Measurements from ENCODE around the gene GPR179. TPM values are rescaled to one million over a fixed set of nuclear protein-coding genes. Genes with fewer than 3 reads are reported as not detected.
A peak's percentile ranks its signal among the peaks of the same experiment; 100 is the strongest.

GPR179 gene
- total RNA-seq, 2 experiments from 2014 or later: 0.05 to 0.07 TPM

DNA sequence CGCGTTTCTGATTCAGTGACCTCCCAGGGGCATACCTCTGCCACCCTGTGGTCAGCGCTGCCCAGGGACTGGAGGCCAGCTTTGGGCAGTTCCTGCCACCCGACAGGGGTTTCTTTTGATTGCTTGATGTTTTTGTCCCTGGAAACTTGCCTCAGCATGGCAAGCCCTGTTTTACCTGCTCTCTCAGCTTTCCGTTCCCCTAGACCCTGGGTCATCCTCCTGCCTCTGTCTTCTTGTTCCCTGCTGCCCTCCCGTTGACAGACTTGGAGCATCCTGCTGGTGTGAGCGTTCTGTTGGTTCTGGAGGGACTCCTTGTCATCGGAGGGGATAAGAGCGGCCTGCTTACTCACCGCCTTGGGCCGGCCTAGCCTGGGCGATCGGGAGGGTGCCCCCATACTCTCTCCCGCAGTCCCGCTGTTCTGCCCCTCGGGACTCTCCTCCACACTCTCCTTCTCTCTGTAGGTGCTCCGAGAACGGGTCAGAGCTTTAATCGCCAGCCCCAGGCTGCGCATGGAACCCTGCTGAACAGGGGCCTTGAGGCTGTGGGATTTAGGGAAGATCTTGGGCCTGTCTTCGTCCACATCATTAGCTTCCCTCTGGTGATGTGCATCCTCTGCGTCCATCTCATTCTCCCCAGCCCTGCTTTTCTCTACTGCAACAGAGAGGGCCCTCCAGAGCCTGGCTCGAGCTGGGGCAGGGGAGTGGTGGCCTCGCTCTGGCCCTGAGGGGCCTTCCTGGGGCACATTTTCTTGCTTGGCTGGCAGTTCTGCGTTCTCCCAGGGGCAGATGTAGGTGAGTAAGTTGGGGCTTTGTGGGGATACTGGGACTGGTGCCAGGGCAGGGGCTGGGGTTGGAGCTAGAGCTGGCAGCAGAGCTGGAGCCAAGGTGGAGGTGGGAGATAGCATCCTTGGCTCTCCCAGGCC is 13.7 kb downstream of the GPR179 start:
- ChIA-PET POLR2A (no interaction called here), CTCF (interaction anchor here (0.6 to 1.0 kb wide), 3 partner anchors 10 to 19 kb away, joined by 3 read pairs; no protein-coding TSS in a partner anchor)
- Mint-ChIP-seq H3K4me3 (no peak overlapping the region), H3K9me3 (ENCODE audit: low read depth) (no peaks in the 10 kb centered on the region), H3K27me3 (peaks cover 4% of the 10 kb centered on the region), H3K27ac (no peak overlapping the region), H3K4me1 (peaks cover 8% of the 10 kb centered on the region), H3K36me3 (ENCODE audit: low read depth) (no peaks in the 10 kb centered on the region)
- ATAC-seq: no peak
- intact Hi-C loops (cut with DNase I, micrococcal nuclease): loop anchor here in 1 of 2 experiments (5.0 kb wide), 1 partner anchor 82 kb away; no protein-coding TSS in a partner anchor
- DNase-seq: no peak

DNA sequence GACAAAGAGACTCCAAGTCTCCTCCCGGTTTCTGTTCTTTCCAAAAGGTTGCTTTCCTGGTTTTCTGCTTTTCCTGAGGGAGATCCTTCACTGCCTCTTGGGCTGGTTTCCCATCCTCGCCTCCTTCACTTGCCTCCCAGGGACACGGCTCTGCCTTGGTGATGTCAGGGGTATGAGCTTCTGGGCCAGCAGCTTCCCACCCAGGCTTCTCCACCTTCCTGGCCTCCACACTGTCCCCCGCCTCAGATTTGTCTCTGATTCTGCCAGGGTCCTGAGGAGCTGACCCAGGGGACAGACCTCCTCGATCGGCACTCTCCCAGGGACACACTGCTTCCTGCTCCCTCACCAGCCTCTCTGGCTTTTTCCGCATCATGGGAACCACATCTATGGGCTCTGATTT is 14.5 kb downstream of the GPR179 start:
- Mint-ChIP-seq H3K27me3 (peaks cover 4% of the 10 kb centered on the region), H3K36me3 (ENCODE audit: low read depth) (no peaks in the 10 kb centered on the region), H3K27ac (no peak overlapping the region), H3K4me1 (peaks cover 11% of the 10 kb centered on the region), H3K9me3 (ENCODE audit: low read depth) (no peaks in the 10 kb centered on the region), H3K4me3 (no peak overlapping the region)
- CTCF ChIA-PET: interaction anchor here (0.7 to 1.0 kb wide), 3 partner anchors 9 to 160 kb away, joined by 3 to 4 read pairs (median 3); no protein-coding TSS in a partner anchor
- intact Hi-C loops (cut with DNase I, micrococcal nuclease): no loop called here
- POLR2A ChIA-PET: no interaction called here
- DNase-seq (no peak), ATAC-seq (no peak)

DNA sequence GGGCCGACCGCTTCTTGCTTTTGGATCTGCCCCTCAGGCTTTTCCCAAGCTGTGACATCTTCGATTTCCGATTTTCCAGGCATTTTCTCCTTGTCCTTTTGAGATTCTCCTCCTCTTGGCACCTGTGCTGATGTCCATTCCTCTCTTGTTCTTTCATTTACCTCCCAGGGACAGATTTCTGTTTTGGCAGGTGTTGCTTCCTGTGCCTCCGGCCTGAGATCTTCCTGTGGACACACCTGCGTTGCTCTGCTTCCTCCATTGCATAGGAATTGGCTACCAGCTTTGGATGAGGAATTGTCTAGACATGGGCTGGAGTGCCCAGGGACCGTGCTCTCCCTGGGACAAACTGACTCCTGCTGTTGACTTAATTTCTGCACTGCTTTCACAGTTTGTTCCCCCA is 15.1 kb downstream of the GPR179 start:
- POLR2A ChIA-PET: no interaction called here

DNA sequence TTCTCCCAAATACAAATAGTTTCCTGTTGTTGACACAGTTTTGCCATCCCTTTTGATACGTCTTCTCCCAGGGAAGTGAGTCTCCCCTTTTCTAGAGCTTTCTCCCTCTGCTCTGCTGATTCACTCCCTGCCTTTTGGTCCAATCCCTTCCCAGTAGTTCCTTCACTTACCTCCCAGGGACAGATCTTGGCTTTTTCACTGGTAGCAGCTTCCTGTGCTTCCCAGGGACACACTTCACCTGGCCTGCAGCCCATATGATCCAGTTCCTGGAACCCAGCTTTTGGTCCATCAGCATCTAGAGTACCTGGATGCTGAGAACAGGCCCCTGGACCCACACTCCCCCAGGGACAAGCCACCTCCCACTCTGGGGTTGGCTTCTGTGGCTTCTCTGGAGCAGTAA is 15.8 kb downstream of the GPR179 start:
- no peaks in the 10 kb centered on the region for H3K9me3 Mint-ChIP-seq (ENCODE audit: low read depth)
- H3K27ac Mint-ChIP-seq: no peak overlapping the region
- POLR2A ChIA-PET: no interaction called here

More for the DNA sequence above, 15.1 kb downstream of the GPR179 start:
- no peak overlapping the region for H3K4me3 Mint-ChIP-seq
- ATAC-seq: no peak
- peaks cover 11% of the 10 kb centered on the region for H3K4me1 Mint-ChIP-seq
- intact Hi-C loops (cut with DNase I, micrococcal nuclease): no loop called here
- peaks cover 3% of the 10 kb centered on the region for H3K36me3 Mint-ChIP-seq (ENCODE audit: low read depth)
- CTCF ChIA-PET: interaction anchor here (0.7 to 1.1 kb wide), 4 partner anchors 21 to 684 kb away, joined by 3 to 4 read pairs (median 4); no protein-coding TSS in a partner anchor
- no peak for DNase-seq
- H3K27me3 Mint-ChIP-seq: peaks cover 2% of the 10 kb centered on the region
- H3K9me3 Mint-ChIP-seq (ENCODE audit: low read depth): no peaks in the 10 kb centered on the region
- H3K27ac Mint-ChIP-seq: no peak overlapping the region

DNA sequence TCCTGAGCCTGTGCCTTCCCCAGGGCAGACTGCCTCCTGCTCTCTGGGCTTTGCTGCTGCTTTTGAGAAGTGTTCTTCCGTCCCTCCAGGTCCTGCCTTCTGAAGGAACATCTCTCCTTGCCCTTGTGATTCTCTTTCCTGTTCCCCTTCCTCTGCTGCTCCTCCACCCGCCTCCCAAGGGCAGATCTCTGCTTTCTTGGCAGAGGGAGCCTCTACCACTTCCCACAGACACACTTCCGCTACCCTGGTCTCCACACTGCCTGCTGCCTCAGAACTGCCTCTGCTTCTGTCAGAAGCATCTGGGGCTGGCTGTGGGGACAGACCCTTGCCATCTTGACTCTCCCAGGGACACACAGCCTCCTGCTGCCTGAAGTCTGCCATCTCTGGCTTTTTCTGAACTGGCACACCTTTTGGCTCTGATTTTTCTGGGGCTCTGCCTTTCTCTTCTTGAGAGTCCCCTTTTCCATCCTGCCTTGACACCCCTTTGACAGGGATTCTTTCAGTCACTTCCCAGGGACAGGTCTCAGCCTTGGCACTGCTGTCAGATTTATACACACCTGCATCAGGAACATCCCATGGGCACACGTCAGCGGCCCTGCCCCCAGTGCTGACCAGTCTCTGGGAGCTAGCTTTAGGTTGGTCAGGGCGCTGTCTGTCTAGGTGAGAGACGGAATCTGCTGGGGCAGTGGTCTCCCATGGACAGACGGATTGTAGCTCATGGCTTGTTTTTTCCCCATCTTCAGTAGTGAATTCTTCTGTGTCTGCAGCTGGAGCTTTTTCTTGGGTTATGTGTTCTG is 16.6 kb downstream of the GPR179 start:
- intact Hi-C loops (cut with DNase I, micrococcal nuclease): no loop called here
- H3K27ac Mint-ChIP-seq: no peak overlapping the region
- no peaks in the 10 kb centered on the region for H3K9me3 Mint-ChIP-seq (ENCODE audit: low read depth)
- peak; percentile 27 for DNase-seq
- H3K4me3 Mint-ChIP-seq: no peak overlapping the region
- no peaks in the 10 kb centered on the region for H3K27me3 Mint-ChIP-seq
- CTCF ChIA-PET: interaction anchor here (0.9 to 1.4 kb wide), 6 partner anchors 11 to 87 kb away, joined by 3 to 4 read pairs (median 3); no protein-coding TSS in a partner anchor
- POLR2A ChIA-PET: no interaction called here
- peaks cover 14% of the 10 kb centered on the region for H3K36me3 Mint-ChIP-seq (ENCODE audit: low read depth)
- ATAC-seq: peak; percentile 47
- peaks cover 11% of the 10 kb centered on the region for H3K4me1 Mint-ChIP-seq

More for the DNA sequence above, 15.8 kb downstream of the GPR179 start:
- DNase-seq (no peak), ATAC-seq (no peak)
- Mint-ChIP-seq H3K27me3 (no peaks in the 10 kb centered on the region), H3K4me3 (no peak overlapping the region), H3K36me3 (ENCODE audit: low read depth) (peaks cover 10% of the 10 kb centered on the region), H3K4me1 (peaks cover 11% of the 10 kb centered on the region)
- intact Hi-C loops (cut with DNase I, micrococcal nuclease): no loop called here
- CTCF ChIA-PET: interaction anchor here (0.7 to 1.1 kb wide), 4 partner anchors 22 to 685 kb away, joined by 3 to 4 read pairs (median 3); no protein-coding TSS in a partner anchor

DNA sequence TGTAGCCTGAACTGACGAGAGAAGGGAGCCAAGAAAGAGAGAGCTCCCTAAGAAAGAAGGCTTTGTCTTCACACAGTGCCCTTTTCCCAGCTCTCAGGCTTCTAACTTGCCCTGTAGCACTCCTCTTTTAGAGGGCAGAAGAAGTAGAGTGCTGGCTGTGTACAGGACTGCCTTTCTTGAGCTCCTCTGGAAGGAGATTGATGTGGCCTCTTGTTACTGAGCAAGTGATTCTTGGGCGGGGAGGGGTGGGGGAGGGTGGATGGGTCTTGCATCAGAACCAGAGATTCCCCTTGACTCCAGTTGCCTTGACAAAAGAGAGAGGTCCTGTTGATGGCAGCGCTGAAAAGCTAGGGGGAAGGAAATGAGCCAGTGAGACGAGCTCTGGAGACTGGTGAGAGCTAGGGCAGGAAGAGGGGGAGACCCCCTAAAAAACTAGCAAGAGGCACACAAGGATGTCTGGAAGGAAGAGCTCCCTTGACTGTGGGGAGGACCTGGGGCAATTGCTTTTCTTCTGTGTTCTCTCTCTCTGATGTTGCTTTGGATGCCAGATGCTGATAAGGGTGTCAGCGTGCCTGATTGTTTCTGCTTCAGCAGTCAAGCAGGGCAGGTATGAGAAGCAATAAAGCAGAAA is 18.4 kb downstream of the GPR179 start:
- CTCF ChIA-PET: interaction anchor here (0.9 to 1.6 kb wide), 4 partner anchors 8 to 89 kb away, joined by 3 to 7 read pairs (median 3); no protein-coding TSS in a partner anchor
- no peaks in the 10 kb centered on the region for H3K27me3 Mint-ChIP-seq
- H3K4me1 Mint-ChIP-seq: peaks cover 11% of the 10 kb centered on the region
- H3K36me3 Mint-ChIP-seq (ENCODE audit: low read depth): peaks cover 22% of the 10 kb centered on the region
- DNase-seq (no peak), ATAC-seq (peak; percentile 31)
- intact Hi-C loops (cut with DNase I, micrococcal nuclease): no loop called here
- POLR2A ChIA-PET: no interaction called here
- H3K27ac Mint-ChIP-seq: peak overlapping the region; percentile 27
- no peaks in the 10 kb centered on the region for H3K9me3 Mint-ChIP-seq (ENCODE audit: low read depth)
- H3K4me3 Mint-ChIP-seq: no peak overlapping the region

DNA sequence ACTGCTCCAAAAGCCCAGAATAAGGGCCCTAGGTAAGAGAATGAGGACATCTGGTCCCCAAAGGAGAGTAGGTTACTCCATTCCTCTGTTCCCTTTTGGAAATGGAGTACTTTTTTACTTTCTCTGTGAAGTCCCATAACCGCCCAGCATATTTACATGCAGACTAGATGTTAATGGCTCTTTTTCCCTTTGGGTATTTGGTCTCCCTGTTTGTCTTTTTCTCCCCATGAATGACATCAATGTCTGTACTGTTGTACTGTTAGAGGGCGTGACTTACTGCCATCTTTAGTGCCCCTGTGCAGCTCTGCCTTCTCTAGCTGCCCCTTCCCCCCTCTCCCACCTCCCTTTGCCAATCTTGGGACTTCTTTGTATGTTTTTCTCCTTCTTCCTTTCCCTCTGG is 19.0 kb downstream of the GPR179 start:
- DNase-seq: no peak
- intact Hi-C loops (cut with DNase I, micrococcal nuclease): no loop called here
- Mint-ChIP-seq H3K4me1 (peaks cover 11% of the 10 kb centered on the region), H3K27me3 (no peaks in the 10 kb centered on the region), H3K9me3 (ENCODE audit: low read depth) (no peaks in the 10 kb centered on the region), H3K27ac (no peak overlapping the region), H3K4me3 (no peak overlapping the region), H3K36me3 (ENCODE audit: low read depth) (peaks cover 25% of the 10 kb centered on the region)
- ChIA-PET POLR2A (interaction anchor here (0.6 kb wide), 1 partner anchor 95 kb away, joined by 3 read pairs; no protein-coding TSS in a partner anchor), CTCF (interaction anchor here (1.2 to 1.6 kb wide), 2 partner anchors 8 to 90 kb away, joined by 4 to 7 read pairs; no protein-coding TSS in a partner anchor)
- no peak for ATAC-seq

DNA sequence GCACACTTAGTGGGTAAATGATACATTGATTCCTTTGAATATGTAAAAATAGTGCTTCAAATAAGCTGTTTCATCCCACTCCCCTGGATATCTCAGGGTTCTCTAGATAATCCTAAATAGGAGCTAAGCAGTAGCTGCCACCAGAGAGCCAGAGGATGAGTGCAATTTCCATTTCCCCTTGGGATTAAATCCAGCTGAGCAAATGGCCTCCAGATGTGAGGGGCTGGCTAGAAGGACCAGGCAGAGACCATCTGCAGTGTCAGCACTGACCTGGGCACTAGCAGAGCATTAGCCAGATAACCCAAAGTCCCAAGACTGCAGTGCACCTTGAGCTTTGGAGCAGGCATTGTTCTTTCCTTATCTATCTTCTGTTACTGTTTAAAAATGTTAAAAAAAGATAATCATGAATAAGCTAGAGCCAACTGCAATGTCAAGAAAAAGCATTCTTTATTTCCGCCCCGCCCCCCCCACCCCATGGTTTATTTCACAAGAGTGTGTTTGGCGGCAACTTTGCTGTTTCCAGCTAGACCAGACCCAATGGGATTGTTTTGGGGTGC is 19.5 kb downstream of the GPR179 start:
- ChIA-PET POLR2A (interaction anchor here (0.6 kb wide), 2 partner anchors 95 to 840 kb away, joined by 3 to 5 read pairs; no protein-coding TSS in a partner anchor), CTCF (interaction anchor here (0.6 to 1.2 kb wide), 3 partner anchors 9 to 102 kb away, joined by 3 to 4 read pairs (median 4); no protein-coding TSS in a partner anchor)
- Mint-ChIP-seq H3K4me1 (peaks cover 11% of the 10 kb centered on the region), H3K27ac (no peak overlapping the region), H3K27me3 (no peaks in the 10 kb centered on the region), H3K36me3 (ENCODE audit: low read depth) (peaks cover 25% of the 10 kb centered on the region), H3K4me3 (no peak overlapping the region), H3K9me3 (ENCODE audit: low read depth) (no peaks in the 10 kb centered on the region)
- DNase-seq (no peak), ATAC-seq (no peak)
- intact Hi-C loops (cut with DNase I, micrococcal nuclease): no loop called here

DNA sequence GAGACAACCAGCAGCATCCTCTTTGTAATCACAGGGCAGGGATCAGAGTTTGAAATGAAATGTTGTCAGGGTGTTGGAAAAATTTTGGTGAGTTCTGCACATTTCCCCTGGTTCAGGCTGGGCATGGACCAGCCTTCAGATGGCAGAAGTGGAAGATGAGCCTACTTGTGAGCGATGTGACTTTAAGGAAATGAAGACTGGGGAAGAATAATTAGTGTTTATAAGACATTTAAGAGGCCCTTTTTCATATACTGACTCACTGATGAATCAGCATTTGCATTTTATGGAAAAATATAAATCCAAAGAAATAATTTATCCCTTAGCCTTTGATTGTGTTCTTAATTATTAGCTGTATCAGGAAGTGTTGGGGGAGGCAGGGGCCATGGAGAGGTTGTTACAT is 20.9 kb downstream of the GPR179 start:
- Mint-ChIP-seq H3K4me1 (peaks cover 11% of the 10 kb centered on the region), H3K36me3 (ENCODE audit: low read depth) (peaks cover 28% of the 10 kb centered on the region), H3K9me3 (ENCODE audit: low read depth) (no peaks in the 10 kb centered on the region), H3K27ac (no peak overlapping the region), H3K4me3 (no peak overlapping the region), H3K27me3 (no peaks in the 10 kb centered on the region)
- no peak for DNase-seq
- ATAC-seq: no peak
- CTCF ChIA-PET: interaction anchor here (1.2 to 2.6 kb wide), 2 partner anchors 27 to 92 kb away, joined by 3 to 9 read pairs; no protein-coding TSS in a partner anchor
- POLR2A ChIA-PET: no interaction called here
- intact Hi-C loops (cut with DNase I, micrococcal nuclease): no loop called here

DNA sequence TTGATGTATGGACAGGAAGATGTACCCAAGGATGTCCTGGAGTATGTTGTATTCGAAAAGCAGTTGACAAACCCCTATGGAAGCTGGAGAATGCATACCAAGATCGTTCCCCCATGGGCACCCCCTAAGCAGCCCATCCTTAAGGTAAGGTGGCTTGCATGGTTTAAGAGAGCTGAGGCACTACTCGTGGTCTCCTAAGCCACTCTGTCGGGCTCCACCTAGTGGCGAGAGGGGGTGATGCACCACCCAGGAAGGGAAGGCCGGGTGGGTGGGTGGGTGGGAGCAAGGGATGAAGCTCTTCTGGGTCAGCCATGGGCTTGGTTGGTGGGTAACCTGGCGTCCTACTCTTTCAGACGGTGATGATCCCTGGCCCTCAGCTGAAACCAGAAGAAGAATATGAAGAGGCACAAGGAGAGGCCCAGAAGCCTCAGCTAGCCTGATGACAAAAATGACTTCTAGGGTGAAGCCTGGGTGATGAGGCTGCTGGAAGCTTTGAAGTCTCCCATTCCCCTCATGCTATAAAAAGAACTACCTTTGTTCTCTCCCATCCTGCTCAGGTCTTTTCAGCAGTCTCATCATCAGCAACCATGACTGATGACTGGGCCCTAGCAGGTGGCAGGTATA is 21.5 kb downstream of the GPR179 start:
- H3K27me3 Mint-ChIP-seq: no peaks in the 10 kb centered on the region
- peaks cover 31% of the 10 kb centered on the region for H3K36me3 Mint-ChIP-seq (ENCODE audit: low read depth)
- DNase-seq: peak; percentile 86
- ChIA-PET POLR2A (no interaction called here), CTCF (interaction anchor here (0.5 to 2.6 kb wide), 7 partner anchors 27 to 1312 kb away, joined by 3 to 9 read pairs (median 3); no protein-coding TSS in a partner anchor)
- H3K4me1 Mint-ChIP-seq: peaks cover 11% of the 10 kb centered on the region
- H3K9me3 Mint-ChIP-seq (ENCODE audit: low read depth): no peaks in the 10 kb centered on the region
- no peak overlapping the region for H3K4me3 Mint-ChIP-seq
- intact Hi-C loops (cut with DNase I, micrococcal nuclease): no loop called here
- H3K27ac Mint-ChIP-seq: no peak overlapping the region
- peak; percentile 84 for ATAC-seq
